Liver (tissue), 9 donors: ENCODE data around the gene PDE6B. TPM values are rescaled to one million over a fixed set of nuclear protein-coding genes. Genes with fewer than 3 reads are reported as not detected.
"Not testable (repeated sequence)": the region's sequence is repeated elsewhere in the genome, so short reads cannot be mapped to it uniquely, and the experiment has no call there.

Experiments
- DNase-seq: peaks from one replicate; pipeline ENCODE4 v3.0.0-alpha.2; 2017; ENCODE audit warnings: low spot score
- H3K27ac ChIP-seq, 2 donors: one replicate each; pipeline ENCODE4 v1.7.0; 2013; ENCODE audit warnings: inconsistent platforms in 2 of 2, low read length in 2 of 2, control low read depth in 1 of 2, low read depth in 1 of 2, mild to moderate bottlenecking in 1 of 2
- H3K27me3 ChIP-seq, 4 donors: one replicate each; pipeline versions ENCODE4 v1.6.1 to v1.7.0; 2013; ENCODE audit warnings: low read length in 3 of 4, inconsistent platforms in 1 of 4, mild to moderate bottlenecking in 1 of 4, moderate library complexity in 1 of 4; ENCODE audit not compliant: control insufficient read depth in 4 of 4, insufficient read depth in 4 of 4
- H3K36me3 ChIP-seq, 4 donors: one replicate each; pipeline versions ENCODE4 v1.6.1 to v1.7.0; 2013; ENCODE audit warnings: low read length in 3 of 4, mild to moderate bottlenecking in 3 of 4, low read depth in 1 of 4, moderate library complexity in 1 of 4; ENCODE audit not compliant: control insufficient read depth in 4 of 4, insufficient read depth in 3 of 4
- H3K4me1 ChIP-seq, 4 donors: one replicate each; pipeline versions ENCODE4 v1.6.1 to v1.7.0; 2013; ENCODE audit warnings: low read length in 3 of 4, mild to moderate bottlenecking in 3 of 4, moderate library complexity in 1 of 4; ENCODE audit not compliant: control insufficient read depth in 4 of 4, insufficient read depth in 4 of 4
- H3K4me3 ChIP-seq, 3 donors: one replicate each; pipeline versions ENCODE4 v1.6.1 to v1.7.0; 2013; ENCODE audit warnings: low read length in 3 of 3, control low read depth in 1 of 3, low read depth in 1 of 3, mild to moderate bottlenecking in 1 of 3
- H3K9ac ChIP-seq, 2 donors: one replicate each; pipeline ENCODE4 v1.7.0; 2013; ENCODE audit warnings: low read length in 2 of 2, mild to moderate bottlenecking in 2 of 2, moderate library complexity in 2 of 2, control low read depth in 1 of 2, low read depth in 1 of 2
- H3K9me3 ChIP-seq, 4 donors: one replicate each; pipeline versions ENCODE4 v1.6.1 to v1.7.0; 2013; ENCODE audit warnings: low read length in 3 of 4; ENCODE audit not compliant: control insufficient read depth in 4 of 4
- EGR1 ChIP-seq, 2 donors: IDR thresholded peaks; 2 replicates each; pipeline ENCODE4 v1.6.1; 2016 to 2018; ENCODE audit warnings: antibody characterized with exemption in 2 of 2, low read depth in 2 of 2
- FOXA1 ChIP-seq: IDR thresholded peaks from 2 replicates; pipeline ENCODE4 v1.6.1; 2016; ENCODE audit warnings: antibody characterized with exemption
- GABPA ChIP-seq, 2 donors: IDR thresholded peaks in 1 of 2; conservative IDR thresholded peaks in 1 of 2; 2 replicates each; pipeline ENCODE4 v1.6.1; 2016; ENCODE audit warnings: antibody characterized with exemption in 2 of 2, mild to moderate bottlenecking in 1 of 2, moderate library complexity in 1 of 2
- HNF4A ChIP-seq, 2 donors: conservative IDR thresholded peaks; 2 replicates each; pipeline ENCODE4 v1.6.1; 2016; ENCODE audit warnings: antibody characterized with exemption in 2 of 2, mild to moderate bottlenecking in 2 of 2
- HNF4G ChIP-seq: IDR thresholded peaks from 2 replicates; pipeline ENCODE4 v1.6.1; 2016; ENCODE audit warnings: antibody characterized with exemption
- JUND ChIP-seq, 2 donors: IDR thresholded peaks; 2 replicates each; pipeline ENCODE4 v1.6.1; 2016; ENCODE audit warnings: antibody characterized with exemption in 2 of 2
- RAD21 ChIP-seq, 2 donors: IDR thresholded peaks; 2 replicates each; pipeline ENCODE4 v1.6.1; 2016; ENCODE audit warnings: antibody characterized with exemption in 2 of 2, mild to moderate bottlenecking in 2 of 2
- REST ChIP-seq: IDR thresholded peaks from 2 replicates; pipeline ENCODE4 v1.6.1; 2016; ENCODE audit warnings: antibody characterized with exemption, mild to moderate bottlenecking
- RXRA ChIP-seq, 2 donors: IDR thresholded peaks; 2 replicates each; pipeline ENCODE4 v1.6.1; 2017 to 2018; ENCODE audit warnings: antibody characterized with exemption in 2 of 2, mild to moderate bottlenecking in 1 of 2
- SP1 ChIP-seq: IDR thresholded peaks from 2 replicates; pipeline ENCODE4 v1.6.1; 2018; ENCODE audit warnings: antibody characterized with exemption, mild to moderate bottlenecking
- TAF1 ChIP-seq: conservative IDR thresholded peaks from 2 replicates; pipeline ENCODE4 v1.6.1; 2016; ENCODE audit warnings: antibody characterized with exemption, mild to moderate bottlenecking
- WGBS: extraction: QIAGEN DNeasy Blood & Tissue Kit; methylation state at CpG from one replicate; pipeline ENCODE4 v1.1.7; 2013; 5-methylcytosine and 5-hydroxymethylcytosine counted together
- polyA plus RNA-seq, 2 donors: library from polyadenylated mRNA; stranded (reverse) in 1 of 2; unstranded in 1 of 2; fragments of 200-250 nt in 1 of 2; fragments of >200 nt in 1 of 2; fragmentation: Nextera tagmentation in 1 of 2; extraction: Ambion mirVana in 1 of 2; gene quantifications; one replicate each; pipeline versions ENCODE4 v1.2.1 to v1.2.3, GENCODE V29; 2013 to 2015
- total RNA-seq, 2 donors: library from RNA; depleted of rRNA; stranded (reverse); fragments of >200 nt; gene quantifications; one replicate each; pipeline ENCODE4 v1.2.3, GENCODE V29; 2014
- TF ChIP-seq, protein P1 (sequence below): IDR thresholded peaks from 2 replicates; pipeline ENCODE4 v1.6.1; 2016; ENCODE audit warnings: antibody characterized with exemption
- TF ChIP-seq, protein P2 (sequence below): IDR thresholded peaks from 2 replicates; pipeline ENCODE4 v1.6.1; 2016; ENCODE audit warnings: antibody characterized with exemption
- donor health status: healthy.
- donor health status: healthy.
- donor health status: healthy.
- donor health status: healthy.
- donor health status: healthy.

The PDE6B gene
- total and polyA plus RNA-seq, 4 donors, result 0.28 to 7.3 (median 0.49) TPM

DNA sequence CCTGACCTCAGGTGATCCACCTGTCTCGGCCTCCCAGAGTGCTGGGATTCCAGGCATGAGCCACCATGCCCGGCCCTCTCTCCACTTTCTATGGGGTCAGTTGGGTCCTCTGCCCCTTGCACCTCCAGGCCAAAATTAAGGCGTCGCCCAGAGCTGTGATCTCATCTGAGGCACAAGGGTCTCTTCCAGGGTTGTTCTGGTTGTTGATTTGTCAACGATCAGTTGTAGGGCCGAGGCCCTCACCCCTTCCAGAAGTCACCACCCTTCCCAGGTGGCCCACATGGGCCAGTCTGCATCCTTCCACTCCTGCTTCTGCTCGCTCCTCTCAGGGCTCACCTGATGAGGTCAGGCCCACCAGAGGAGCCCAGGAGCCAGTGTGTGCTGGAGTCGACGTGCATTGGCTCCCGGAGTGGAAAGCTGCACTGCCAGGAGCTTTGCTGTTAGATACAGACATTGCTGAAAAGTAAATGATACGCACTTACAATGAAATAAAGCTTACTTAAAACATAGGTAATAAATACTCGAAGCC, 35.0 kb upstream of the PDE6B start:
- WGBS, result 89% methylated on average over 12 of the region's 12 CpGs
- Histone ChIP-seq H3K36me3 (no peaks in the 10 kb centered on the region), H3K27me3 (no peaks in the 10 kb centered on the region), H3K27ac (no peak overlapping the region), H3K9ac (no peak overlapping the region), H3K9me3 (peaks cover 5 to 9% (median 8%) of the 10 kb centered on the region in 4 donors), H3K4me3 (no peak overlapping the region), H3K4me1 (no peaks in the 10 kb centered on the region)
- no peak for TF ChIP-seq RXRA (IDR thresholded peaks at IDR 0.05)
- no peak for TF ChIP-seq HNF4A (conservative IDR thresholded peaks at IDR 0.05)
- no peak for TF ChIP-seq SP1
- TF ChIP-seq, protein P1, sequence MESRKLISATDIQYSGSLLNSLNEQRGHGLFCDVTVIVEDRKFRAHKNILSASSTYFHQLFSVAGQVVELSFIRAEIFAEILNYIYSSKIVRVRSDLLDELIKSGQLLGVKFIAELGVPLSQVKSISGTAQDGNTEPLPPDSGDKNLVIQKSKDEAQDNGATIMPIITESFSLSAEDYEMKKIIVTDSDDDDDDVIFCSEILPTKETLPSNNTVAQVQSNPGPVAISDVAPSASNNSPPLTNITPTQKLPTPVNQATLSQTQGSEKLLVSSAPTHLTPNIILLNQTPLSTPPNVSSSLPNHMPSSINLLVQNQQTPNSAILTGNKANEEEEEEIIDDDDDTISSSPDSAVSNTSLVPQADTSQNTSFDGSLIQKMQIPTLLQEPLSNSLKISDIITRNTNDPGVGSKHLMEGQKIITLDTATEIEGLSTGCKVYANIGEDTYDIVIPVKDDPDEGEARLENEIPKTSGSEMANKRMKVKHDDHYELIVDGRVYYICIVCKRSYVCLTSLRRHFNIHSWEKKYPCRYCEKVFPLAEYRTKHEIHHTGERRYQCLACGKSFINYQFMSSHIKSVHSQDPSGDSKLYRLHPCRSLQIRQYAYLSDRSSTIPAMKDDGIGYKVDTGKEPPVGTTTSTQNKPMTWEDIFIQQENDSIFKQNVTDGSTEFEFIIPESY, result no peak
- TF ChIP-seq FOXA1, result no peak
- no peak for TF ChIP-seq HNF4G
- DNase-seq, result no peak

DNA sequence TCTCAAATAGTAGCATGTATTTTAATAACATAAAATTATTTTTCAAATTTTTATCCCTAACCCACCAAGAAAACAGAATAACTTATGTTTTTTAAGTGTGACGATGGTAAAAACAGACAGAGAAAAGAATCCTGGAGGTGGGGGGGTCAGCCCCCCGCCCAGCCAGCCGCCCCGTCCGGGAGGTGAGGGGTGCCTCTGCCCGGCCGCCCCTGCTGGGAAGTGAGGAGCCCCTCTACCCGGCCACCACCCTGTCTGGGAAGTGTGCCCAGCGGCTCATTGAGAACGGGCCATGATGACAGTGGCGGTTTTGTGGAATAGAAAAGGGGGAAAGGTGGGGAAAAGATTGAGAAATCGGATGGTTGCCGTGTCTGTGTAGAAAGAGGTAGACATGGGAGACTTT, 33.2 kb upstream of the PDE6B start:
- H3K27ac ChIP-seq, H3K4me3 ChIP-seq, H3K9ac ChIP-seq, H3K27me3 ChIP-seq, H3K9me3 ChIP-seq, H3K36me3 ChIP-seq, H3K4me1 ChIP-seq, DNase-seq: not testable (repeated sequence)
- 80% methylated on average over 11 of the region's 13 CpGs for WGBS

GRCh38 chr4:592825-593520, 32.4 kb upstream of the PDE6B start:
- WGBS, result 50% methylated on average over 5 of the region's 5 CpGs
- Histone ChIP-seq H3K36me3 (no peaks in the 10 kb centered on the region), H3K4me3 (no peak overlapping the region), H3K9ac (no peak overlapping the region), H3K9me3 (peaks cover 2 to 9% (median 5%) of the 10 kb centered on the region in 4 donors), H3K4me1 (no peaks in the 10 kb centered on the region), H3K27ac (no peak overlapping the region), H3K27me3 (no peaks in the 10 kb centered on the region)
- TF ChIP-seq TAF1 (no peak), HNF4A (conservative IDR thresholded peaks at IDR 0.05) (no peak), RAD21 (IDR thresholded peaks at IDR 0.05) (no peak), REST (no peak), EGR1 (IDR thresholded peaks at IDR 0.05; ENCODE audit: low read depth in 2 of 2) (no peak), JUND (IDR thresholded peaks at IDR 0.05) (no peak), GABPA (IDR thresholded peaks at IDR 0.05 in 1 of 2, conservative IDR thresholded peaks at IDR 0.05 in 1 of 2) (no peak), RXRA (IDR thresholded peaks at IDR 0.05) (no peak)
- TF ChIP-seq, protein P2, sequence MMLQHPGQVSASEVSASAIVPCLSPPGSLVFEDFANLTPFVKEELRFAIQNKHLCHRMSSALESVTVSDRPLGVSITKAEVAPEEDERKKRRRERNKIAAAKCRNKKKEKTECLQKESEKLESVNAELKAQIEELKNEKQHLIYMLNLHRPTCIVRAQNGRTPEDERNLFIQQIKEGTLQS, result no peak
- TF ChIP-seq, protein P1, result no peak
- no peak for DNase-seq
